AG04449 (cell line): Measurements from ENCODE around the gene MAP4K4.

ENCODE experiments used
- CTCF ChIA-PET: fragments of 350-600 bp; formaldehyde crosslinking; extraction: SDS; loops from one replicate; lab custom pipeline; 2021; ENCODE audit warnings: antibody characterized with exemption; lab: Yijun Ruan, JAX
- POLR2A ChIA-PET: fragments of 400-600, 350-600 bp; formaldehyde crosslinking; extraction: SDS; loops from one replicate; lab custom pipeline; 2020; ENCODE audit warnings: antibody characterized with exemption, inconsistent platforms; lab: Yijun Ruan, JAX
- DNase-seq: peaks from one replicate; pipeline ENCODE4 v3.0.0-alpha.2; 2010; ENCODE audit warnings: low read depth, low spot score
- H3K4me3 ChIP-seq: 2 replicates; pipeline ENCODE4 v1.5.1; 2011; ENCODE audit warnings: low read depth, mild to moderate bottlenecking, control low read depth, low read length
- TF ChIP-seq, protein P1 (sequence below): IDR thresholded peaks from one replicate; pipeline ENCODE4 v1.5.1; 2011; ENCODE audit warnings: mild to moderate bottlenecking, moderate library complexity, low read length, control low read depth, inconsistent platforms; ENCODE audit not compliant: insufficient read depth; ENCODE audit errors: missing control alignments

MAP4K4 gene

DNA sequence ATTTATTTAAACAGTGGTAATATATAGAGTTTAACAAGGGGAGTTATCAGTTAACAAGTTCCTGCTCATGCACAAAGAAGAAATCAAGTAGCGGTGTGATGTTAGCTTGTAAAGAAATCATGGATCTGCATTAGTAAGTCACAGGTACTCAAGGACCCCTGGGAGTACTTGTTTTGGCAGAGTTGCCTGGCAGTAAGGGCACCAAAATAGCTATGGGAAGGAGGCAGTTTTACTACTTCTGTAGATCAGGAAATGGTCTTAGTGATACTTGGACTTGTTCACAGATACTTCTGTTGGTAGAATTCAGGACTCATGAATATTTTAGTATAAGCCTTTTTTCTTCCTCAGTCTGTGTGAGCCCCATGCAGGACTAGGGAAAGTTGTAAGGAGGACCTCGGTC is 186.9 kb downstream of the MAP4K4 start:
- no peak for DNase-seq
- ChIA-PET CTCF (interaction anchor here (0.6 to 5.6 kb wide), 49 partner anchors 9 to 574 kb away, joined by 3 to 107 read pairs (median 5); partner anchors contain the start of gene IL18R1), POLR2A (no interaction called here)
- TF ChIP-seq, protein P1, sequence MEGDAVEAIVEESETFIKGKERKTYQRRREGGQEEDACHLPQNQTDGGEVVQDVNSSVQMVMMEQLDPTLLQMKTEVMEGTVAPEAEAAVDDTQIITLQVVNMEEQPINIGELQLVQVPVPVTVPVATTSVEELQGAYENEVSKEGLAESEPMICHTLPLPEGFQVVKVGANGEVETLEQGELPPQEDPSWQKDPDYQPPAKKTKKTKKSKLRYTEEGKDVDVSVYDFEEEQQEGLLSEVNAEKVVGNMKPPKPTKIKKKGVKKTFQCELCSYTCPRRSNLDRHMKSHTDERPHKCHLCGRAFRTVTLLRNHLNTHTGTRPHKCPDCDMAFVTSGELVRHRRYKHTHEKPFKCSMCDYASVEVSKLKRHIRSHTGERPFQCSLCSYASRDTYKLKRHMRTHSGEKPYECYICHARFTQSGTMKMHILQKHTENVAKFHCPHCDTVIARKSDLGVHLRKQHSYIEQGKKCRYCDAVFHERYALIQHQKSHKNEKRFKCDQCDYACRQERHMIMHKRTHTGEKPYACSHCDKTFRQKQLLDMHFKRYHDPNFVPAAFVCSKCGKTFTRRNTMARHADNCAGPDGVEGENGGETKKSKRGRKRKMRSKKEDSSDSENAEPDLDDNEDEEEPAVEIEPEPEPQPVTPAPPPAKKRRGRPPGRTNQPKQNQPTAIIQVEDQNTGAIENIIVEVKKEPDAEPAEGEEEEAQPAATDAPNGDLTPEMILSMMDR = no peak
- H3K4me3 ChIP-seq = no peak overlapping the region

DNA sequence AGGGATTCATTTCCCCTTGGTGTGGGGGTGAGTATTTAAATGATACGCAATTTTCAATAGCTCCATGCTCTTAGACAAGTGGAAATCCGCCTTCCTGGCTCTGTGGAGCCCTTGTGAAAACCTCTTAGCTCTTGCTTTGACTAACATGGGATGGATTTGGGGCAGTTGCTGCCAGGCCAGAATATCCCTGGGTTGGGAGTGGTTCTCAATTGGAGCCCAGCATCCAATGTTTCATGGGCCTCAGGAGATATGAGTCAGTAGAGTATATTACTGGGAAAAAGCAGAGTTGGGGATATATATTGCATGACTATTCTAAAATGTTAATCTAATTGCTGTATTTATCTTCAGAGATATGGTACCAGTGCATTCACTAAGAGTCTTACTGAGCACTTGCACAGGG is 189.8 kb downstream of the MAP4K4 start:
- POLR2A ChIA-PET = no interaction called here
- H3K4me3 ChIP-seq = no peak overlapping the region
- CTCF ChIA-PET = no interaction called here
- DNase-seq = no peak
- TF ChIP-seq, protein P1 = no peak

DNA sequence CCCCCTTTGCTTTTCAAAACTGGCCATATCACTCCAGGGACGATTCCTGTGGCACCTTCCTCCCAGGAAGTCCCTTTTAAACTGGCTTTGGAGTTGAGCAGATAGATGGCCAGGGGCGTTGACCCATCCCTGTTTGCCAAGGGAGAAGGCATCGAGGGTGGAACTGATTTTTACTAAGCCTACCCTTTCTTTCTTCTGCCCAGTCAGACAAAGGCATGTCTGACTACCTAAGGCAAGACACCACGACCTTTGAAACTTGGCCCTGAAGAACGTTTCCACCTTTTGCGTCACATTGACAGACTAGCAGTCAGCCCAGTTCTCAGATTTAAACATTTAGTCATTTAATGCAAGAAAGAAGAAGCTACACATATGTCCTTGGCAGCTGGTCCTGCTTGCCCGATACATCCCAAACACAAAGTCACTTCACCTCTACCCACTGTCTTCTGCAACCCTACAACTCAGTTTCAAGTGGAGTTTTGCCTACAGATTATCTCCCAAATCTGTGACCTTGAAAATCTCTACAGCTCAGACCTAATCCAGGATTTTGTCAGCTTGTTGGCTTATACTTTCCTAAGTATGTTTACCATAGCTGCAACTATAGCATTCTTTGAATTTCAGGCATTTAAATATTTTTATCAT is 192.1 kb downstream of the MAP4K4 start:
- TF ChIP-seq, protein P1 = no peak
- POLR2A ChIA-PET = no interaction called here
- no peak overlapping the region for H3K4me3 ChIP-seq
- DNase-seq = no peak
- CTCF ChIA-PET = interaction anchor here (1.4 to 1.6 kb wide), 2 partner anchors 350 to 562 kb away, joined by 3 to 5 read pairs; no protein-coding TSS in a partner anchor

DNA sequence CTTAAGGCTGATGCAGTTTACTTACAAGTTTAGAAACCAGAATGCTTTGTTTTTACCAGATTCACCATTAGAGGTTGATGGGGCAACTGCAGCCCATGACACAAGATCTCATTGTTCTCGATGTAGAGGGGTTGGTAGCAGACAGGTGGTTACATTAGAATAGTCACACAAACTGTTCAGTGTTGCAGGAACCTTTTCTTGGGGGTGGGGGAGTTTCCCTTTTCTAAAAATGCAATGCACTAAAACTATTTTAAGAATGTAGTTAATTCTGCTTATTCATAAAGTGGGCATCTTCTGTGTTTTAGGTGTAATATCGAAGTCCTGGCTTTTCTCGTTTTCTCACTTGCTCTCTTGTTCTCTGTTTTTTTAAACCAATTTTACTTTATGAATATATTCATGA is 194.9 kb downstream of the MAP4K4 start:
- TF ChIP-seq, protein P1 = no peak
- no peak overlapping the region for H3K4me3 ChIP-seq
- ChIA-PET CTCF (interaction anchor here (0.9 to 2.6 kb wide), 2 partner anchors 8 to 128 kb away, joined by 3 to 27 read pairs; no protein-coding TSS in a partner anchor), POLR2A (no interaction called here)
- no peak for DNase-seq

DNA sequence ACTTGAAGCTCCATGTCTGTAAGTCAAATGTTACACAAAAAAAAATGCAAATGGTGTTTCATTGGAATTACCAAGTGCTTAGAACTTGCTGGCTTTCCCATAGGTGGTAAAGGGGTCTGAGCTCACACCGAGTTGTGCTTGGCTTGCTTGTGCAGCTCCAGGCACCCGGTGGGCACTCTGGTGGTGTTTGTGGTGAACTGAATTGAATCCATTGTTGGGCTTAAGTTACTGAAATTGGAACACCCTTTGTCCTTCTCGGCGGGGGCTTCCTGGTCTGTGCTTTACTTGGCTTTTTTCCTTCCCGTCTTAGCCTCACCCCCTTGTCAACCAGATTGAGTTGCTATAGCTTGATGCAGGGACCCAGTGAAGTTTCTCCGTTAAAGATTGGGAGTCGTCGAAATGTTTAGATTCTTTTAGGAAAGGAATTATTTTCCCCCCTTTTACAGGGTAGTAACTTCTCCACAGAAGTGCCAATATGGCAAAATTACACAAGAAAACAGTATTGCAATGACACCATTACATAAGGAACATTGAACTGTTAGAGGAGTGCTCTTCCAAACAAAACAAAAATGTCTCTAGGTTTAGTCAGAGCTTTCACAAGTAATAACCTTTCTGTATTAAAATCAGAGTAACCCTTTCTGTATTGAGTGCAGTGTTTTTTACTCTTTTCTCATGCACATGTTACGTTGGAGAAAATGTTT is 196.3 kb downstream of the MAP4K4 start:
- CTCF ChIA-PET = interaction anchor here (0.7 to 2.6 kb wide), 3 partner anchors 9 to 347 kb away, joined by 3 to 27 read pairs (median 4); no protein-coding TSS in a partner anchor
- DNase-seq = no peak
- POLR2A ChIA-PET = no interaction called here
- no peak overlapping the region for H3K4me3 ChIP-seq
- TF ChIP-seq, protein P1 = no peak

DNA sequence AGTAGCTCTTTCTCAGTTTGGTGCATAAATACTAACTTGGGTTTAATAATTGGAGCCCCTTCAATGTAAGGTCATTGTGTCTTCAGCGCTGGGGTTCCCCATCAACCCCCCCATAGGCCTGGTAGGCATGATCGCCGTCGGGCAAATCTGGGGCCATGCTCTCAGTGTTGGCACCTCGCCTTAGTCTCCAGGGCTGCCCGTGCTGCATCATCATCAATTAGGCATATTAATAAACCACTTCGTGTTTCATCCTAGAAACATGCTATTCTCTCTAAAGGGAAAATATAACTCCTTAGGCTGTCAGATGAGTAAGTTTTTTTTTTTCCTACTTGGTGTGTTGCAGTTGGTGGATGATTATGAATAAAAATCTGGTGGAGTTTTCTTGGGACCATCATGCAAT is 197.5 kb downstream of the MAP4K4 start:
- ChIA-PET POLR2A (no interaction called here), CTCF (interaction anchor here (0.7 to 2.6 kb wide), 4 partner anchors 11 to 553 kb away, joined by 3 to 27 read pairs (median 4); no protein-coding TSS in a partner anchor)
- no peak for DNase-seq
- TF ChIP-seq, protein P1 = no peak
- H3K4me3 ChIP-seq = no peak overlapping the region
